WTC11 (cell line): Measurements from ENCODE around the gene PFKFB3. TPM values are rescaled to one million over a fixed set of nuclear protein-coding genes. Genes with fewer than 3 reads are reported as not detected.

Experiments used
- ATAC-seq: fragments of 200-7000 bp; cut with Tn5 transposase; 2 replicates; pipeline ENCODE4 v1.10.0; 2021; ENCODE audit warnings: mild to moderate bottlenecking, moderate library complexity
- CTCF ChIA-PET: fragments of 300-600 bp; sonication (Branson Sonifier 250); formaldehyde crosslinking; loops from one replicate; lab custom pipeline; 2021; ENCODE audit warnings: antibody characterized with exemption; lab: Charles Lee
- POLR2A ChIA-PET: fragments of 350-600 bp; sonication (Branson Sonifier 250); formaldehyde crosslinking; loops from one replicate; lab custom pipeline; 2021; ENCODE audit warnings: antibody characterized with exemption; lab: Charles Lee
- DNase-seq: peaks from one replicate; pipeline ENCODE4 v3.0.0; 2021; ENCODE audit warnings: low spot score
- H3K27ac Mint-ChIP-seq: 2 replicates; pipeline ENCODE4 v1.8.0; 2021; ENCODE audit warnings: mixed read lengths
- H3K27me3 Mint-ChIP-seq: 2 replicates; pipeline ENCODE4 v1.8.0; 2021; ENCODE audit warnings: low read depth, mild to moderate bottlenecking, moderate library complexity, mixed read lengths
- H3K36me3 Mint-ChIP-seq: 2 replicates; pipeline ENCODE4 v1.8.0; 2021; ENCODE audit warnings: mixed read lengths
- H3K4me1 Mint-ChIP-seq: 2 replicates; pipeline ENCODE4 v1.8.0; 2022; ENCODE audit warnings: mixed read lengths
- H3K4me3 Mint-ChIP-seq: 2 replicates; pipeline ENCODE4 v1.8.0; 2021; ENCODE audit warnings: mild to moderate bottlenecking, moderate library complexity, mixed read lengths
- H3K9me3 Mint-ChIP-seq: 2 replicates; pipeline ENCODE4 v1.8.0; 2021; ENCODE audit warnings: mixed read lengths
- CREM ChIP-seq: sonication (generic); formaldehyde crosslinking; IDR thresholded peaks from 2 replicates; pipeline ENCODE4 v1.8.1; 2022; ENCODE audit warnings: mild to moderate bottlenecking, missing genetic modification reagents, moderate library complexity
- E2F1 ChIP-seq: sonication (generic); formaldehyde crosslinking; IDR thresholded peaks from 2 replicates; pipeline ENCODE4 v1.8.0; 2022; ENCODE audit warnings: mild to moderate bottlenecking, missing genetic modification reagents
- EMX1 ChIP-seq: fragments of 250-450 bp; sonication (Bioruptor Pico); IDR thresholded peaks from 2 replicates; pipeline ENCODE4 v1.8.0; 2021; ENCODE audit warnings: mild to moderate bottlenecking
- FOXK1 ChIP-seq: sonication (generic); formaldehyde crosslinking; IDR thresholded peaks from 2 replicates; pipeline ENCODE4 v1.8.0; 2022; ENCODE audit warnings: mild to moderate bottlenecking, moderate library complexity, missing genetic modification reagents
- FOXP1 ChIP-seq: sonication (generic); formaldehyde crosslinking; IDR thresholded peaks from 2 replicates; pipeline ENCODE4 v1.8.0; 2022; ENCODE audit warnings: missing genetic modification reagents, mild to moderate bottlenecking, moderate library complexity, borderline replicate concordance
- MYBL2 ChIP-seq: sonication (generic); formaldehyde crosslinking; IDR thresholded peaks from 2 replicates; pipeline ENCODE4 v1.8.1; 2023; ENCODE audit warnings: mild to moderate bottlenecking, moderate library complexity, missing genetic modification reagents
- SMAD4 ChIP-seq: sonication (generic); formaldehyde crosslinking; IDR thresholded peaks from 2 replicates; pipeline ENCODE4 v1.8.0; 2022; ENCODE audit warnings: mild to moderate bottlenecking, missing genetic modification reagents
- TP53 ChIP-seq: sonication (generic); formaldehyde crosslinking; IDR thresholded peaks from 2 replicates; pipeline ENCODE4 v1.8.1; 2023; ENCODE audit warnings: mild to moderate bottlenecking, missing genetic modification reagents
- USF1 ChIP-seq: sonication (generic); formaldehyde crosslinking; IDR thresholded peaks from 2 replicates; pipeline ENCODE4 v1.8.0; 2022; ENCODE audit warnings: mild to moderate bottlenecking, missing genetic modification reagents
- ZNF138 ChIP-seq: sonication (generic); formaldehyde crosslinking; conservative IDR thresholded peaks from 2 replicates; pipeline ENCODE4 v1.8.1; 2022; ENCODE audit warnings: mild to moderate bottlenecking, moderate library complexity, missing genetic modification reagents
- ZNF317 ChIP-seq: sonication (generic); formaldehyde crosslinking; IDR thresholded peaks from 2 replicates; pipeline ENCODE4 v1.8.1; 2023; ENCODE audit warnings: low read depth, mild to moderate bottlenecking, moderate library complexity, missing genetic modification reagents, borderline replicate concordance
- ZNF512 ChIP-seq: sonication (generic); formaldehyde crosslinking; IDR thresholded peaks from 2 replicates; pipeline ENCODE4 v1.8.1; 2022; ENCODE audit warnings: missing genetic modification reagents, borderline replicate concordance
- total RNA-seq: library from RNA; stranded (reverse); gene quantifications from 3 replicates; pipeline ENCODE4 v1.2.3, GENCODE V29; 2021
- TF ChIP-seq, protein P1 (sequence below): fragments of 250-450 bp; sonication (Bioruptor Pico); IDR thresholded peaks from 2 replicates; pipeline ENCODE4 v1.9.0; 2021; ENCODE audit warnings: mild to moderate bottlenecking
- TF ChIP-seq, protein P2 (sequence below): sonication (generic); formaldehyde crosslinking; conservative IDR thresholded peaks from 2 replicates; pipeline ENCODE4 v1.8.1; 2023; ENCODE audit warnings: mild to moderate bottlenecking, low read depth, missing genetic modification reagents, moderate library complexity
- TF ChIP-seq, protein P3 (sequence below): fragments of 250-450 bp; sonication (Bioruptor Pico); IDR thresholded peaks from 2 replicates; pipeline ENCODE4 v1.9.0; 2021; ENCODE audit warnings: moderate library complexity, mild to moderate bottlenecking, inconsistent platforms, borderline replicate concordance

Gene PFKFB3
- total RNA-seq, 1 experiment from 2014 or later, result 30.6 TPM

GRCh38 chr10:6220418-6221191, 17.9 kb downstream of the PFKFB3 start:
- TF ChIP-seq ZNF138 (CRISPR knock-in tag), result no peak
- no peak for TF ChIP-seq EMX1
- TF ChIP-seq, protein P1, sequence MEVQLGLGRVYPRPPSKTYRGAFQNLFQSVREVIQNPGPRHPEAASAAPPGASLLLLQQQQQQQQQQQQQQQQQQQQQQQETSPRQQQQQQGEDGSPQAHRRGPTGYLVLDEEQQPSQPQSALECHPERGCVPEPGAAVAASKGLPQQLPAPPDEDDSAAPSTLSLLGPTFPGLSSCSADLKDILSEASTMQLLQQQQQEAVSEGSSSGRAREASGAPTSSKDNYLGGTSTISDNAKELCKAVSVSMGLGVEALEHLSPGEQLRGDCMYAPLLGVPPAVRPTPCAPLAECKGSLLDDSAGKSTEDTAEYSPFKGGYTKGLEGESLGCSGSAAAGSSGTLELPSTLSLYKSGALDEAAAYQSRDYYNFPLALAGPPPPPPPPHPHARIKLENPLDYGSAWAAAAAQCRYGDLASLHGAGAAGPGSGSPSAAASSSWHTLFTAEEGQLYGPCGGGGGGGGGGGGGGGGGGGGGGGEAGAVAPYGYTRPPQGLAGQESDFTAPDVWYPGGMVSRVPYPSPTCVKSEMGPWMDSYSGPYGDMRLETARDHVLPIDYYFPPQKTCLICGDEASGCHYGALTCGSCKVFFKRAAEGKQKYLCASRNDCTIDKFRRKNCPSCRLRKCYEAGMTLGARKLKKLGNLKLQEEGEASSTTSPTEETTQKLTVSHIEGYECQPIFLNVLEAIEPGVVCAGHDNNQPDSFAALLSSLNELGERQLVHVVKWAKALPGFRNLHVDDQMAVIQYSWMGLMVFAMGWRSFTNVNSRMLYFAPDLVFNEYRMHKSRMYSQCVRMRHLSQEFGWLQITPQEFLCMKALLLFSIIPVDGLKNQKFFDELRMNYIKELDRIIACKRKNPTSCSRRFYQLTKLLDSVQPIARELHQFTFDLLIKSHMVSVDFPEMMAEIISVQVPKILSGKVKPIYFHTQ, result no peak
- TF ChIP-seq, protein P2, sequence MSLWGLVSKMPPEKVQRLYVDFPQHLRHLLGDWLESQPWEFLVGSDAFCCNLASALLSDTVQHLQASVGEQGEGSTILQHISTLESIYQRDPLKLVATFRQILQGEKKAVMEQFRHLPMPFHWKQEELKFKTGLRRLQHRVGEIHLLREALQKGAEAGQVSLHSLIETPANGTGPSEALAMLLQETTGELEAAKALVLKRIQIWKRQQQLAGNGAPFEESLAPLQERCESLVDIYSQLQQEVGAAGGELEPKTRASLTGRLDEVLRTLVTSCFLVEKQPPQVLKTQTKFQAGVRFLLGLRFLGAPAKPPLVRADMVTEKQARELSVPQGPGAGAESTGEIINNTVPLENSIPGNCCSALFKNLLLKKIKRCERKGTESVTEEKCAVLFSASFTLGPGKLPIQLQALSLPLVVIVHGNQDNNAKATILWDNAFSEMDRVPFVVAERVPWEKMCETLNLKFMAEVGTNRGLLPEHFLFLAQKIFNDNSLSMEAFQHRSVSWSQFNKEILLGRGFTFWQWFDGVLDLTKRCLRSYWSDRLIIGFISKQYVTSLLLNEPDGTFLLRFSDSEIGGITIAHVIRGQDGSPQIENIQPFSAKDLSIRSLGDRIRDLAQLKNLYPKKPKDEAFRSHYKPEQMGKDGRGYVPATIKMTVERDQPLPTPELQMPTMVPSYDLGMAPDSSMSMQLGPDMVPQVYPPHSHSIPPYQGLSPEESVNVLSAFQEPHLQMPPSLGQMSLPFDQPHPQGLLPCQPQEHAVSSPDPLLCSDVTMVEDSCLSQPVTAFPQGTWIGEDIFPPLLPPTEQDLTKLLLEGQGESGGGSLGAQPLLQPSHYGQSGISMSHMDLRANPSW (CRISPR knock-in tag), result no peak
- TF ChIP-seq FOXK1, result no peak
- TF ChIP-seq ZNF512 (CRISPR knock-in tag), result no peak
- POLR2A ChIA-PET, result no interaction called here

DNA sequence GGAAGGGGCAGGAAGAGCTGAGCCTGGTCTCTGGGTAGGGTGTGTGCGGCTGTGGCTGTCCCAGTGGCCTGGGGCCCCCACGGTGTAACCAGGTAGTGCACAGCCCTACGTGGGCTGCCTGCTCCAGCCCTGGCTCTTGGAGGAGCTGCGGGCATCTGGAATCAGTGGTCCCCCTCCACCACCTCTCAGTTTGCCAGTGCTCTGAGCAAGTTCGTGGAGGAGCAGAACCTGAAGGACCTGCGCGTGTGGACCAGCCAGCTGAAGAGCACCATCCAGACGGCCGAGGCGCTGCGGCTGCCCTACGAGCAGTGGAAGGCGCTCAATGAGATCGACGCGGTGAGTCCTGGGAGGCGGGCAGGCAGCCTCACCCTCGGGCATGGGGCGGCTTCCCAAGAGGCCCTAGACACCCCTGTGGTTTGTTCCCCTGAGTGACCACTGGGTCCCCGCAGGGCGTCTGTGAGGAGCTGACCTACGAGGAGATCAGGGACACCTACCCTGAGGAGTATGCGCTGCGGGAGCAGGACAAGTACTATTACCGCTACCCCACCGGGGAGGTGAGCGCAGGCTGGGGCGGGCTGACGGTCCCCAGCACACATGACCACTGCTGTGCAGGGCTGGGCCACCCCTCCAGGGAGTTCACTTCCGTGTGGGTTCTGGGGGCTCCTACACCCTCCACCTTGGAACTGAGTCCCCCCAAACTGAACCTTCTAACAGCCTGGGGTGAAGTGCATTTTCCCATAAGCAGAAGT, 18.6 kb downstream of the PFKFB3 start:
- Mint-ChIP-seq H3K9me3 (no peaks in the 10 kb centered on the region), H3K4me1 (no peaks in the 10 kb centered on the region), H3K36me3 (peaks cover 83% of the 10 kb centered on the region), H3K4me3 (no peak overlapping the region), H3K27me3 (no peaks in the 10 kb centered on the region), H3K27ac (no peak overlapping the region)
- CTCF ChIA-PET, result no interaction called here
- TF ChIP-seq SMAD4 (CRISPR knock-in tag), result no peak
- TF ChIP-seq FOXP1 (CRISPR knock-in tag), result no peak
- no peak for TF ChIP-seq FOXK1
- no peak for TF ChIP-seq CREM (CRISPR knock-in tag)
- TF ChIP-seq TP53 (CRISPR knock-in tag), result no peak
- TF ChIP-seq E2F1 (CRISPR knock-in tag), result no peak
- TF ChIP-seq ZNF317 (CRISPR knock-in tag), result no peak
- no peak for TF ChIP-seq MYBL2 (CRISPR knock-in tag)
- TF ChIP-seq, protein P3, sequence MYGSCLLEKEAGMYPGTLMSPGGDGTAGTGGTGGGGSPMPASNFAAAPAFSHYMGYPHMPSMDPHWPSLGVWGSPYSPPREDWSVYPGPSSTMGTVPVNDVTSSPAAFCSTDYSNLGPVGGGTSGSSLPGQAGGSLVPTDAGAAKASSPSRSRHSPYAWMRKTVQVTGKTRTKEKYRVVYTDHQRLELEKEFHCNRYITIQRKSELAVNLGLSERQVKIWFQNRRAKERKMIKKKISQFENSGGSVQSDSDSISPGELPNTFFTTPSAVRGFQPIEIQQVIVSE (CRISPR knock-in tag), result no peak
- TF ChIP-seq USF1 (CRISPR knock-in tag), result no peak
- DNase-seq (no peak), ATAC-seq (no peak)
- POLR2A ChIA-PET, result no interaction called here

More at GRCh38 chr10:6220418-6221191, 17.9 kb downstream of the PFKFB3 start:
- DNase-seq, result no peak
- Mint-ChIP-seq H3K27me3 (no peaks in the 10 kb centered on the region), H3K36me3 (peaks cover 76% of the 10 kb centered on the region), H3K4me1 (no peaks in the 10 kb centered on the region), H3K4me3 (no peak overlapping the region), H3K27ac (no peak overlapping the region), H3K9me3 (no peaks in the 10 kb centered on the region)
- ATAC-seq, result no peak
- CTCF ChIA-PET, result interaction anchor here (1.1 kb wide), 1 partner anchor 181 kb away, joined by 3 read pairs; no protein-coding TSS in a partner anchor
